Measurements from ENCODE around the gene SLC25A13. TPM values are rescaled to one million over a fixed set of nuclear protein-coding genes. Genes with fewer than 3 reads are reported as not detected.

Gene SLC25A13
- total and polyA plus RNA-seq, 2 of the 13 experiments (the other 11 are each of a cell fraction or from before 2014, with no cell fraction given), result 36.2 to 84.9 TPM

GRCh38 chr7:96183163-96183670 is 138.7 kb downstream of the SLC25A13 start:
- Histone ChIP-seq H3K79me2 (ENCODE audit: insufficient read depth, low read length) (no peaks in the 10 kb centered on the region), H3K9me3 (ENCODE audit: low read length) (no peaks in the 10 kb centered on the region), H3K36me3 (replicated peaks in 1 of 2; ENCODE audit: control insufficient read depth in 1 of 2, insufficient read depth in 2 of 2, low read length in 2 of 2) (peaks cover 9 to 60% of the 10 kb centered on the region in 2 experiments), H3K9ac (ENCODE audit: insufficient read depth, low read depth, low read length) (no peak overlapping the region), H3K27ac (ENCODE audit: extremely low read length, insufficient read depth, low read length) (no peak overlapping the region), H3K4me1 (ENCODE audit: insufficient read depth, low read length) (no peaks in the 10 kb centered on the region), H2AFZ (ENCODE audit: low read length) (no peak overlapping the region), H3K4me3 (replicated peaks in 1 of 3; ENCODE audit: insufficient read depth in 1 of 3, low read depth in 2 of 3, low read length in 3 of 3) (no peak overlapping the region), H3K27me3 (ENCODE audit: control insufficient read depth in 1 of 2, insufficient read depth in 2 of 2, low read length in 2 of 2) (no peaks in the 10 kb centered on the region), H3K4me2 (ENCODE audit: low read depth, low read length) (no peak overlapping the region), H4K20me1 (ENCODE audit: insufficient read depth, low read length) (no peaks in the 10 kb centered on the region)
- intact Hi-C loops (cut with micrococcal nuclease; ENCODE audit: unreplicated experiment) (no loop called here), in situ Hi-C loops (cut with HindIII; ENCODE audit: extremely low pct_ligation_motif_present, low pct_unique_long_range_greater_than_20kb) (no loop called here)
- POLR2A ChIA-PET, result no interaction called here
- ATAC-seq (no peak), FAIRE-seq (no peak), DNase-seq (ENCODE audit: low spot score) (no peak)
- BruUV-seq (replicated peaks), result no TSS peak
- CTCF ChIA-PET (ENCODE audit: low intra/inter-chr PET ratio, low total read pairs), result no interaction called here
- TF ChIP-seq ZBTB2 (CRISPR knock-in tag; IDR thresholded peaks at IDR 0.05; ENCODE audit: low read depth), result no peak
- TF ChIP-seq SAFB2 (CRISPR knock-in tag; IDR thresholded peaks at IDR 0.05; ENCODE audit: borderline replicate concordance, low read depth), result no peak
- 98% methylated on average over 5 of the region's 5 CpGs for WGBS (ENCODE audit: low lambda C conversion rate)

GRCh38 chr7:96182424-96183158 is 139.3 kb downstream of the SLC25A13 start:
- Histone ChIP-seq H4K20me1 (ENCODE audit: insufficient read depth, low read length) (no peaks in the 10 kb centered on the region), H3K4me3 (replicated peaks in 1 of 3; ENCODE audit: insufficient read depth in 1 of 3, low read depth in 2 of 3, low read length in 3 of 3) (no peak overlapping the region), H3K9ac (ENCODE audit: insufficient read depth, low read depth, low read length) (no peak overlapping the region), H2AFZ (ENCODE audit: low read length) (no peak overlapping the region), H3K27me3 (ENCODE audit: control insufficient read depth in 1 of 2, insufficient read depth in 2 of 2, low read length in 2 of 2) (no peaks in the 10 kb centered on the region), H3K4me2 (ENCODE audit: low read depth, low read length) (no peak overlapping the region), H3K9me3 (ENCODE audit: low read length) (no peaks in the 10 kb centered on the region), H3K79me2 (ENCODE audit: insufficient read depth, low read length) (no peaks in the 10 kb centered on the region), H3K36me3 (replicated peaks in 1 of 2; ENCODE audit: control insufficient read depth in 1 of 2, insufficient read depth in 2 of 2, low read length in 2 of 2) (peaks cover 9 to 58% of the 10 kb centered on the region in 2 experiments), H3K4me1 (ENCODE audit: insufficient read depth, low read length) (no peaks in the 10 kb centered on the region), H3K27ac (ENCODE audit: extremely low read length, insufficient read depth, low read length) (no peak overlapping the region)
- CTCF ChIA-PET (ENCODE audit: low intra/inter-chr PET ratio, low total read pairs), result no interaction called here
- in situ Hi-C loops (cut with HindIII; ENCODE audit: extremely low pct_ligation_motif_present, low pct_unique_long_range_greater_than_20kb), result no loop called here
- no TSS peak for BruUV-seq (replicated peaks)
- intact Hi-C loops (cut with micrococcal nuclease; ENCODE audit: unreplicated experiment), result no loop called here
- DNase-seq (ENCODE audit: low spot score) (no peak), ATAC-seq (no peak), FAIRE-seq (no peak)
- 87% methylated on average over 5 of the region's 5 CpGs for WGBS (ENCODE audit: low lambda C conversion rate)
- POLR2A ChIA-PET, result no interaction called here
- TF ChIP-seq ZNF441 (CRISPR knock-in tag; IDR thresholded peaks at IDR 0.05; ENCODE audit: borderline replicate concordance) (no peak), DZIP1 (CRISPR knock-in tag; IDR thresholded peaks at IDR 0.05) (no peak), NR0B2 (CRISPR knock-in tag; IDR thresholded peaks at IDR 0.05) (no peak), ZNF704 (CRISPR knock-in tag; IDR thresholded peaks at IDR 0.05; ENCODE audit: borderline replicate concordance) (no peak), RFXANK (CRISPR knock-in tag; IDR thresholded peaks at IDR 0.05) (no peak), ZFP91 (CRISPR knock-in tag; IDR thresholded peaks at IDR 0.05; ENCODE audit: borderline replicate concordance) (no peak)
